Transverse colon (tissue), 4 donors: Measurements from ENCODE around the gene TMEM106A. TPM values are rescaled to one million over a fixed set of nuclear protein-coding genes. Genes with fewer than 3 reads are reported as not detected.
"Not testable (repeated sequence)": the region's sequence is repeated elsewhere in the genome, so short reads cannot be mapped to it uniquely, and the experiment has no call there.

Experiments used
- DNase-seq: peaks from one replicate; pipeline ENCODE4 v3.0.0-alpha.2; 2019
- H3K27ac ChIP-seq, 4 donors: fragments of 200-600 bp; sonication (generic); 2 replicates each; pipeline ENCODE4 v1.5.1; 2016 to 2018; ENCODE audit warnings: inconsistent platforms in 4 of 4
- H3K27me3 ChIP-seq: fragments of 200-600 bp; sonication (generic); 2 replicates; pipeline ENCODE4 v1.5.1; 2017; ENCODE audit warnings: inconsistent platforms
- H3K36me3 ChIP-seq, 4 donors: fragments of 200-600 bp; sonication (generic); 2 replicates each; pipeline ENCODE4 v1.5.1; 2017 to 2019; ENCODE audit warnings: inconsistent platforms in 4 of 4
- H3K4me1 ChIP-seq, 4 donors: fragments of 200-600 bp; sonication (generic); 2 replicates each; pipeline ENCODE4 v1.5.1; 2017 to 2020; ENCODE audit warnings: inconsistent platforms in 4 of 4
- H3K4me3 ChIP-seq, 4 donors: fragments of 200-600 bp; sonication (generic); 1 replicate in 1 of 4; 2 replicates in 3 of 4; pipeline versions ENCODE4 v1.5.1 to v1.6.1; 2017 to 2019; ENCODE audit warnings: inconsistent platforms in 4 of 4
- H3K9me3 ChIP-seq, 2 donors: fragments of 200-600 bp; sonication (generic); 2 replicates each; pipeline ENCODE4 v1.5.1; 2017 to 2019; ENCODE audit warnings: inconsistent platforms in 2 of 2
- CTCF ChIP-seq, 5 experiments: fragments of 200-600 bp in 3 of 5; fragments of 450-650 bp in 2 of 5; sonication (generic) in 3 of 5; IDR thresholded peaks; 1 replicate in 2 of 5; 2 replicates in 3 of 5; pipeline ENCODE4 v1.5.1; 2016 to 2017; ENCODE audit warnings: antibody characterized with exemption in 5 of 5, inconsistent platforms in 3 of 5, mild to moderate bottlenecking in 2 of 5, moderate library complexity in 1 of 5
- EP300 ChIP-seq: sonication (generic); formaldehyde crosslinking; IDR thresholded peaks from one replicate; pipeline ENCODE4 v1.6.1; 2017; ENCODE audit warnings: antibody characterized with exemption, low read depth
- POLR2A ChIP-seq: fragments of 450-650 bp; IDR thresholded peaks from one replicate; pipeline ENCODE4 v1.6.1; 2016; ENCODE audit warnings: antibody characterized with exemption, mild to moderate bottlenecking, moderate library complexity
- POLR2AphosphoS5 ChIP-seq, 3 donors: sonication (generic); formaldehyde crosslinking; IDR thresholded peaks; one replicate each; pipeline ENCODE4 v1.6.1; 2016; ENCODE audit warnings: antibody characterized with exemption in 3 of 3
- WGBS, 2 donors: methylation state at CpG; one replicate each; pipeline ENCODE4 v1.1.5; 2018; ENCODE audit warnings: low coverage in 1 of 2; 5-methylcytosine and 5-hydroxymethylcytosine counted together
- in situ Hi-C, 4 donors: fragments of 200-750 bp; cut with MboI; loops; one replicate each; pipeline versions ENCODE4 v1.15.0 to v1.15.1; 2017; ENCODE audit warnings: low sequenced_read_pairs in 3 of 4, low pct_ligation_motif_present in 1 of 4, low pct_unique_long_range_greater_than_20kb in 1 of 4
- intact Hi-C: fragments of 100-400 bp; cut with DNase I; formaldehyde crosslinking; loops from one replicate; pipeline ENCODE4 v1.15.1; 2023; ENCODE audit warnings: low total_unique reads
- total RNA-seq, 4 donors: library from RNA; depleted of rRNA; stranded (reverse); fragments of >200 nt; gene quantifications; one replicate each; pipeline ENCODE4 v1.1.0, GENCODE V29; 2016

Gene TMEM106A
- total RNA-seq, 4 donors from 2014 or later: 4.1 to 24.3 (median 7.9) TPM

- intact Hi-C loops (no loop called here), in situ Hi-C loops (loop anchor here in 1 of 4 donors (25.0 kb wide), 1 partner anchor 161 kb away; no protein-coding TSS in a partner anchor)
- peak; percentile 42 for DNase-seq
- Histone ChIP-seq H3K27ac (peak overlapping the region; percentile 77 to 99 (median 91)), H3K4me3 (peak overlapping the region in 1 of 4 donors; percentile 25), H3K9me3 (no peaks in the 10 kb centered on the region), H3K36me3 (peaks cover 0 to 34% (median 17%) of the 10 kb centered on the region in 4 donors), H3K27me3 (no peaks in the 10 kb centered on the region), H3K4me1 (peaks cover 29 to 71% (median 59%) of the 10 kb centered on the region in 4 donors)
- TF ChIP-seq CTCF (IDR thresholded peaks at IDR 0.05) (no peak), POLR2A (peak; percentile 59), POLR2AphosphoS5 (IDR thresholded peaks at IDR 0.05) (peak; percentile 28 to 87 (median 77)), EP300 (no peak)
- 29 to 32% methylated on average over 2 of the region's 2 CpGs for WGBS, 2 donors
Observed at GRCh38 chr17:43176119-43176570, 35.5 kb upstream of the TMEM106A start.

- peaks cover 0 to 75% (median 32%) of the 10 kb centered on the region in 4 donors for H3K36me3 ChIP-seq
- intact Hi-C loops (no loop called here), in situ Hi-C loops (loop anchor here in 1 of 4 donors (25.0 kb wide), 1 partner anchor 153 kb away; no protein-coding TSS in a partner anchor)
- WGBS, 2 donors: 92 to 100% methylated on average over 2 to 3 of the region's 3 CpGs
- no peaks in the 10 kb centered on the region for H3K4me1 ChIP-seq
- H3K4me3 ChIP-seq: no peak overlapping the region
- no peak for DNase-seq
- no peak for TF ChIP-seq POLR2A
- TF ChIP-seq EP300: no peak
- TF ChIP-seq POLR2AphosphoS5 (IDR thresholded peaks at IDR 0.05): no peak
- TF ChIP-seq CTCF (IDR thresholded peaks at IDR 0.05): no peak
- H3K27ac ChIP-seq: no peak overlapping the region
- H3K9me3 ChIP-seq: no peaks in the 10 kb centered on the region
- no peaks in the 10 kb centered on the region for H3K27me3 ChIP-seq
Observed at GRCh38 chr17:43183921-43184320, 27.8 kb upstream of the TMEM106A start.

DNA sequence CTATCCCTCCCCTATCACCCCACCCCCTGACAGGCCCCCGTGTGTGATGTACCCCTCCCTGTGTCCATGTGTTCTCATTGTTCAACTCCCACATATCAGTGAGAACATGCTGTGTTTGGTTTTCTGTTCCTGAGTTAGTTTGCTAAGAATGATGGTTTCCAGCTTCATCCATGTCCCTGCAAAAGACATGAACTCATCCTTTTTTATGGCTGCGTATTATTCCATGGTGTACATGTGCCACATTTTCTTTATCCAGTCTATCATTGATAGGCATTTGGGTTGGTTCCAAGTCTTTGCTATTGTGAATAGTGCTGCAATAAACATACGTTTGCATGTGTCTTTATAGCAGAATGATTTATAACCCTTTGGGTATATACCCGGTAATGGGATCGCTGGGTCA is 25.0 kb upstream of the TMEM106A start:
- intact Hi-C loops, DNase-seq, H3K9me3 ChIP-seq, H3K4me3 ChIP-seq, H3K4me1 ChIP-seq, H3K27ac ChIP-seq, H3K27me3 ChIP-seq: not testable (repeated sequence)
- in situ Hi-C loops: loop anchor here in 1 of 4 donors (25.0 kb wide), 1 partner anchor 151 kb away; no protein-coding TSS in a partner anchor
- WGBS, 2 donors: 84% methylated on average over 5 of the region's 5 CpGs
- H3K36me3 ChIP-seq: peaks cover 0 to 79% (median 35%) of the 10 kb centered on the region in 4 donors

GRCh38 chr17:43193251-43193650 is 18.4 kb upstream of the TMEM106A start:
- intact Hi-C loops (loop anchor here (2.0 kb wide), 1 partner anchor 46 kb away; no protein-coding TSS in a partner anchor), in situ Hi-C loops (loop anchor here in 1 of 4 donors (25.0 kb wide), 1 partner anchor 144 kb away; no protein-coding TSS in a partner anchor)
- 93 to 94% methylated on average over 3 to 5 of the region's 5 CpGs for WGBS, 2 donors
- DNase-seq: no peak
- no peaks in the 10 kb centered on the region for H3K9me3 ChIP-seq
- H3K4me3 ChIP-seq: no peak overlapping the region
- TF ChIP-seq EP300: no peak
- no peak for TF ChIP-seq CTCF (IDR thresholded peaks at IDR 0.05)
- no peak for TF ChIP-seq POLR2A
- no peak for TF ChIP-seq POLR2AphosphoS5 (IDR thresholded peaks at IDR 0.05)
- no peaks in the 10 kb centered on the region for H3K4me1 ChIP-seq
- H3K27me3 ChIP-seq: no peaks in the 10 kb centered on the region
- H3K36me3 ChIP-seq: peaks cover 0 to 98% (median 51%) of the 10 kb centered on the region in 4 donors
- H3K27ac ChIP-seq: no peak overlapping the region
